K562 (cell line): ENCODE measurements around the gene AP5Z1. TPM values are rescaled to one million over a fixed set of nuclear protein-coding genes. Genes with fewer than 3 reads are reported as not detected.

Experiments
- ATAC-seq: fragments of 200-7000 bp; cut with Tn5 transposase; 3 replicates; pipeline ENCODE4 v1.9.1; 2020; ENCODE audit warnings: moderate library complexity
- BruUV-seq: library from RNA; stranded (reverse); fragments of 400-500 nt; replicated peaks from 2 replicates; lab custom pipeline; 2021; lab: Mats Ljungman, UMichigan
- CTCF ChIA-PET: fragments of 300-600 bp; formaldehyde crosslinking; extraction: SDS; loops from one replicate; lab custom pipeline; 2021; ENCODE audit warnings: low intra/inter-chr PET ratio; lab: Yijun Ruan, JAX
- POLR2A ChIA-PET: fragments of 300-600, 350-650 bp; sonication (Branson Sonifier 250); formaldehyde crosslinking; extraction: SDS; loops from one replicate; lab custom pipeline; 2021; ENCODE audit warnings: antibody characterized with exemption, inconsistent platforms; lab: Yijun Ruan, JAX
- DNase-seq, 4 experiments: peaks; one replicate each; pipeline versions ENCODE4 v3.0.0 to v3.0.0-alpha.2; 2011 to 2018; ENCODE audit warnings: low spot score in 3 of 4, mixed read lengths in 3 of 4; ENCODE audit errors: extremely low read depth in 1 of 4
- FAIRE-seq: peaks from 2 replicates; lab custom pipeline; 2011; peaks lifted over from hg19 to GRCh38; lab: Jason Lieb, UNC
- H2AFZ ChIP-seq: 2 replicates; pipeline ENCODE4 v1.6.0; 2011; ENCODE audit warnings: low read depth, low read length, control low read depth, inconsistent platforms
- H3K27ac ChIP-seq: fragments of 200-600 bp; 3 replicates; pipeline ENCODE4 v1.8.0; 2011; ENCODE audit warnings: low read depth, mild to moderate bottlenecking, control low read depth, inconsistent platforms, low read length, moderate library complexity, mixed read lengths; ENCODE audit errors: extremely low read depth
- H3K27me3 ChIP-seq, 2 experiments: fragments of 300-600 bp in 1 of 2; 2 replicates in 1 of 2; 3 replicates in 1 of 2; pipeline versions ENCODE4 v1.6.0 to v1.8.0; 2011; ENCODE audit warnings: inconsistent platforms in 2 of 2, low read length in 2 of 2, mild to moderate bottlenecking in 1 of 2, mixed read lengths in 1 of 2, moderate library complexity in 1 of 2; ENCODE audit not compliant: control insufficient read depth in 2 of 2, insufficient read depth in 2 of 2
- H3K36me3 ChIP-seq: fragments of 300-600 bp; 3 replicates; pipeline ENCODE4 v1.8.0; 2011; ENCODE audit warnings: mild to moderate bottlenecking, low read length, inconsistent platforms; ENCODE audit not compliant: control insufficient read depth, insufficient read depth
- H3K4me1 ChIP-seq, 2 experiments: fragments of 200-600 bp in 1 of 2; replicated peaks in 1 of 2; 2 replicates in 1 of 2; 3 replicates in 1 of 2; pipeline versions ENCODE4 v1.5.1 to v1.8.0; 2011; ENCODE audit warnings: inconsistent platforms in 2 of 2, low read length in 2 of 2, mild to moderate bottlenecking in 1 of 2, mixed read lengths in 1 of 2, moderate library complexity in 1 of 2; ENCODE audit not compliant: control insufficient read depth in 2 of 2, insufficient read depth in 2 of 2
- H3K4me2 ChIP-seq: 2 replicates; pipeline ENCODE4 v1.6.1; 2011; ENCODE audit warnings: low read length, control low read depth, inconsistent platforms, mixed read lengths; ENCODE audit not compliant: insufficient read depth
- H3K4me3 ChIP-seq: fragments of 200-600 bp; sonication (generic), shearing (Covaris generic); 2 replicates; pipeline ENCODE4 v1.5.1; 2016; ENCODE audit warnings: control low read depth, inconsistent platforms
- H3K79me2 ChIP-seq: fragments of 200-600 bp; 3 replicates; pipeline ENCODE4 v1.8.0; 2011; ENCODE audit warnings: low read length, inconsistent platforms; ENCODE audit not compliant: control insufficient read depth, insufficient read depth
- H3K9ac ChIP-seq, 2 experiments: 2 replicates each; pipeline versions ENCODE4 v1.6.0 to v1.6.1; 2011; ENCODE audit warnings: low read depth in 2 of 2, low read length in 2 of 2, control low read depth in 1 of 2, inconsistent platforms in 1 of 2, mild to moderate bottlenecking in 1 of 2, mixed read lengths in 1 of 2; ENCODE audit not compliant: insufficient read depth in 1 of 2
- H3K9me1 ChIP-seq: one replicate; pipeline ENCODE4 v1.6.0; 2011; ENCODE audit warnings: inconsistent platforms, mild to moderate bottlenecking, low read length, moderate library complexity; ENCODE audit not compliant: control insufficient read depth, insufficient read depth
- H3K9me3 ChIP-seq: replicated peaks from 2 replicates; pipeline ENCODE4 v1.5.1; 2011; ENCODE audit warnings: low read depth, low read length, inconsistent platforms; ENCODE audit not compliant: control insufficient read depth, insufficient read depth
- H4K20me1 ChIP-seq: replicated peaks from 2 replicates; pipeline ENCODE4 v1.6.1; 2011; ENCODE audit warnings: low read length, inconsistent platforms, mixed read lengths; ENCODE audit not compliant: control insufficient read depth, insufficient read depth
- ASH1L ChIP-seq: fragments of 450-650 bp; IDR thresholded peaks from 2 replicates; pipeline ENCODE4 v1.6.1; 2018; ENCODE audit warnings: borderline replicate concordance, mild to moderate bottlenecking, low read depth; ENCODE audit not compliant: partially characterized antibody
- MAZ ChIP-seq, 2 experiments: fragments of 450-650 bp in 1 of 2; sonication (generic) in 1 of 2; formaldehyde crosslinking; IDR thresholded peaks in 1 of 2; conservative IDR thresholded peaks in 1 of 2; 2 replicates each; pipeline versions ENCODE4 v1.4.0 to v1.5.0; 2020; ENCODE audit warnings: mild to moderate bottlenecking in 1 of 2, missing genetic modification reagents in 1 of 2
- MBD2 ChIP-seq: sonication (generic); IDR thresholded peaks from 2 replicates; pipeline ENCODE4 v1.6.1; 2016; ENCODE audit warnings: low read depth, borderline replicate concordance
- NCOA1 ChIP-seq: fragments of 450-650 bp; IDR thresholded peaks from 2 replicates; pipeline ENCODE4 v1.6.1; 2016; ENCODE audit warnings: low read depth
- RFX5 ChIP-seq: IDR thresholded peaks from 2 replicates; pipeline ENCODE4 v1.6.1; 2011; ENCODE audit warnings: low read depth, mild to moderate bottlenecking, improper control_type of control experiment, low read length
- STAT5A ChIP-seq: IDR thresholded peaks from 2 replicates; pipeline ENCODE4 v1.6.1; 2012; ENCODE audit warnings: low read length, inconsistent platforms, borderline replicate concordance
- ZFPM2 ChIP-seq: fragments of 250-450 bp; sonication (Bioruptor Pico); IDR thresholded peaks from 2 replicates; pipeline ENCODE4 v1.5.1; 2022; ENCODE audit warnings: mild to moderate bottlenecking
- ZKSCAN3 ChIP-seq: fragments of 250-450 bp; sonication (Bioruptor Pico); IDR thresholded peaks from 2 replicates; pipeline ENCODE4 v1.4.0; 2020
- ZNF212 ChIP-seq: fragments of 450-650 bp; formaldehyde crosslinking; IDR thresholded peaks from 2 replicates; pipeline ENCODE4 v1.4.0; 2020; ENCODE audit warnings: mild to moderate bottlenecking
- WGBS: fragments of 100-300 bp; shearing (Covaris generic); methylation state at CpG from one replicate; pipeline ENCODE4 v1.1.6; 2016; ENCODE audit warnings: low coverage, mixed read lengths; ENCODE audit not compliant: insufficient coverage; ENCODE audit errors: missing lambda C conversion rate; 5-methylcytosine and 5-hydroxymethylcytosine counted together
- in situ Hi-C: fragments of 300-500 bp; cut with MboI; formaldehyde crosslinking; loops from 4 replicates; pipeline ENCODE4 v1.15.0; 2018; ENCODE audit warnings: inconsistent platforms, mixed read lengths
- intact Hi-C: fragments of 100-400 bp; cut with micrococcal nuclease; formaldehyde crosslinking; loops from 2 replicates; pipeline ENCODE4 v1.14.2; 2022
- polyA plus RNA-seq, 8 experiments: library from polyadenylated mRNA; depleted of rRNA in 4 of 8; stranded (reverse) in 5 of 8; unstranded in 3 of 8; fragments of >200 nt; fragmentation: Nextera tagmentation in 2 of 8; fragmentation: Illumina TruSeq in 1 of 8; extraction: Ambion mirVana in 2 of 8; extraction: Trizol in 1 of 8; gene quantifications; 2 replicates each; pipeline versions ENCODE4 v1.2.1 to v1.2.3, GENCODE V29; 2011 to 2014; ENCODE audit warnings: inconsistent platforms in 1 of 8, missing spikeins in 1 of 8
- total RNA-seq, 7 experiments: library from RNA; depleted of rRNA in 6 of 7; stranded (reverse); fragments of >200 nt in 6 of 7; fragmentation: Illumina TruSeq in 2 of 7; extraction: Trizol in 2 of 7; gene quantifications; 2 replicates each; pipeline versions ENCODE4 v1.2.1 to v1.2.3, GENCODE V29; 2011 to 2021; ENCODE audit warnings: low replicate concordance in 1 of 7
- TF ChIP-seq, protein P1 (sequence below): sonication (generic); formaldehyde crosslinking; IDR thresholded peaks from 2 replicates; pipeline ENCODE4 v1.8.0; 2022; ENCODE audit warnings: mild to moderate bottlenecking, missing genetic modification reagents

The AP5Z1 gene
- total and polyA plus RNA-seq, 9 of the 15 experiments (the other 6 are each of a cell fraction or from before 2014, with no cell fraction given): 0.06 to 31.1 (median 6.4) TPM

DNA sequence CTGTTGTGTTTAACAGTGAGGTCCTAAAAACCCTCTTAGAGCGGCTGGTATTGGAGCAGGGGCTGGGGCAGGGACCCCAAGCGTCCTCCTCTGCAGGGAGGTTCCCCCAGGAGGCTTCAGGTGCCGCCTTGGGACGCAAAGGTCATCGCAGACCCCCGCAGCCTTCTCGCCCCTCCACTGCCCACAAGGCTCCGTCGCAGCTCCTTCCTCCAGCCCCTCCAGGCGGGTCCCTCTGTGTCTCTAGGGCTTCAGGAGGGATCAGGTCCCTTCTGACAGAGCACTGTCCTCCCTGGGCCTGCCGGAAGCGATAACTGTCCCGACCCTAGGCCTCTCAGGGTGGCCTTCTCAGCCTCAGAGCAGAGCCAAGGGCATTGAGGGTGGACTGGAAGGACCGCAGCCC is 26.1 kb upstream of the AP5Z1 start:
- intact Hi-C loops: no loop called here
- ChIA-PET POLR2A (interaction anchor here (0.5 to 1.2 kb wide), 3 partner anchors 11 to 675 kb away, joined by 3 to 6 read pairs (median 4); no protein-coding TSS in a partner anchor), CTCF (no interaction called here)
- TF ChIP-seq ZNF212 (CRISPR knock-in tag) (no peak), STAT5A (no peak), ZKSCAN3 (CRISPR knock-in tag) (no peak), RFX5 (no peak), NCOA1 (no peak), MBD2 (no peak), ASH1L (no peak), MAZ (CRISPR knock-in tag; conservative IDR thresholded peaks at IDR 0.05 in 1 of 2, IDR thresholded peaks at IDR 0.05 in 1 of 2) (no peak), ZFPM2 (no peak)
- TF ChIP-seq, protein P1, sequence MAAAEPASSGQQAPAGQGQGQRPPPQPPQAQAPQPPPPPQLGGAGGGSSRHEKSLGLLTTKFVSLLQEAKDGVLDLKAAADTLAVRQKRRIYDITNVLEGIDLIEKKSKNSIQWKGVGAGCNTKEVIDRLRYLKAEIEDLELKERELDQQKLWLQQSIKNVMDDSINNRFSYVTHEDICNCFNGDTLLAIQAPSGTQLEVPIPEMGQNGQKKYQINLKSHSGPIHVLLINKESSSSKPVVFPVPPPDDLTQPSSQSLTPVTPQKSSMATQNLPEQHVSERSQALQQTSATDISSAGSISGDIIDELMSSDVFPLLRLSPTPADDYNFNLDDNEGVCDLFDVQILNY: no peak
- Histone ChIP-seq H3K9ac (no peak overlapping the region), H3K9me1 (peaks cover 3% of the 10 kb centered on the region), H4K20me1 (peaks cover 17% of the 10 kb centered on the region), H3K36me3 (peaks cover 56% of the 10 kb centered on the region; the same call in 2 of the 3 replicates), H3K27ac (no peak overlapping the region), H3K9me3 (no peaks in the 10 kb centered on the region), H3K79me2 (peaks cover 48% of the 10 kb centered on the region), H3K4me3 (no peak overlapping the region), H2AFZ (no peak overlapping the region), H3K4me1 (peaks cover 13 to 44% of the 10 kb centered on the region in 2 experiments), H3K4me2 (no peak overlapping the region), H3K27me3 (no peaks in the 10 kb centered on the region)
- DNase-seq (no peak), ATAC-seq (no peak), FAIRE-seq (no peak)
- no TSS peak for BruUV-seq
- in situ Hi-C loops: no loop called here
- 94% methylated on average over 6 of the region's 14 CpGs for WGBS
